Uterus (tissue), 4 donors: ENCODE results near the gene PDE8A. TPM values are rescaled to one million over a fixed set of nuclear protein-coding genes. Genes with fewer than 3 reads are reported as not detected.

Experiments used
- DNase-seq, 2 donors: peaks; one replicate each; pipeline ENCODE4 v3.0.0-alpha.2; 2019 to 2020
- H3K27ac ChIP-seq, 2 donors: fragments of 200-600 bp; sonication (generic); 1 replicate in 1 of 2; 2 replicates in 1 of 2; pipeline ENCODE4 v1.5.1; 2016 to 2018
- H3K27me3 ChIP-seq, 2 donors: fragments of 200-600 bp; sonication (generic); one replicate each; pipeline ENCODE4 v1.5.1; 2018 to 2019; ENCODE audit warnings: control low read depth in 1 of 2
- H3K36me3 ChIP-seq, 2 donors: fragments of 200-600 bp; sonication (generic); one replicate each; pipeline ENCODE4 v1.5.1; 2019; ENCODE audit warnings: control low read depth in 1 of 2
- H3K4me1 ChIP-seq, 2 donors: fragments of 200-600 bp; sonication (generic); one replicate each; pipeline ENCODE4 v1.5.1; 2018 to 2019; ENCODE audit warnings: control low read depth in 1 of 2
- H3K4me3 ChIP-seq, 2 donors: fragments of 200-600 bp; sonication (generic); 1 replicate in 1 of 2; 2 replicates in 1 of 2; pipeline ENCODE4 v1.5.1; 2018 to 2019; ENCODE audit warnings: mild to moderate bottlenecking in 1 of 2
- H3K9me3 ChIP-seq, 2 donors: fragments of 200-600 bp; sonication (generic); one replicate each; pipeline ENCODE4 v1.5.1; 2019; ENCODE audit warnings: control low read depth in 1 of 2
- CTCF ChIP-seq, 4 experiments: fragments of 200-600 bp in 2 of 4; fragments of 450-650 bp in 2 of 4; sonication (generic) in 2 of 4; IDR thresholded peaks; one replicate each; pipeline ENCODE4 v1.5.1; 2016 to 2019; ENCODE audit warnings: antibody characterized with exemption in 4 of 4, mild to moderate bottlenecking in 2 of 4, moderate library complexity in 1 of 4
- POLR2A ChIP-seq, 2 donors: fragments of 450-650 bp; IDR thresholded peaks; one replicate each; pipeline ENCODE4 v1.6.1; 2016; ENCODE audit warnings: antibody characterized with exemption in 2 of 2, mild to moderate bottlenecking in 1 of 2, moderate library complexity in 1 of 2
- intact Hi-C: fragments of 100-400 bp; cut with DNase I; formaldehyde crosslinking; loops from one replicate; pipeline ENCODE4 v1.15.1; 2023; ENCODE audit warnings: low total_unique reads
- total RNA-seq, 4 donors: library from RNA; depleted of rRNA in 3 of 4; stranded (reverse); fragments of >200 nt in 3 of 4; gene quantifications; one replicate each; pipeline versions ENCODE4 v1.1.0 to v1.2.4, GENCODE V29; 2014 to 2023
- donor health status: DM: yes; HTN: yes; CAD: no.

The PDE8A gene
- total RNA-seq, 4 donors from 2014 or later: 25.1 to 67.0 (median 34.0) TPM

- intact Hi-C loops: no loop called here
- H3K36me3 ChIP-seq: no peaks in the 10 kb centered on the region
- no peak for TF ChIP-seq POLR2A (IDR thresholded peaks at IDR 0.05)
- TF ChIP-seq CTCF (IDR thresholded peaks at IDR 0.05): no peak
- no peaks in the 10 kb centered on the region for H3K9me3 ChIP-seq
- DNase-seq: no peak
- H3K4me1 ChIP-seq: no peaks in the 10 kb centered on the region
- H3K4me3 ChIP-seq: no peak overlapping the region
- H3K27ac ChIP-seq: no peak overlapping the region
- H3K27me3 ChIP-seq: no peaks in the 10 kb centered on the region
Measured at GRCh38 chr15:85086855-85087254, 105.2 kb downstream of the PDE8A start.

GRCh38 chr15:85088300-85088699 is 106.6 kb downstream of the PDE8A start:
- intact Hi-C loops: no loop called here
- Histone ChIP-seq H3K27me3 (no peaks in the 10 kb centered on the region), H3K9me3 (no peaks in the 10 kb centered on the region), H3K4me1 (no peaks in the 10 kb centered on the region), H3K27ac (no peak overlapping the region), H3K36me3 (no peaks in the 10 kb centered on the region), H3K4me3 (no peak overlapping the region)
- no peak for DNase-seq
- no peak for TF ChIP-seq POLR2A (IDR thresholded peaks at IDR 0.05)

DNA sequence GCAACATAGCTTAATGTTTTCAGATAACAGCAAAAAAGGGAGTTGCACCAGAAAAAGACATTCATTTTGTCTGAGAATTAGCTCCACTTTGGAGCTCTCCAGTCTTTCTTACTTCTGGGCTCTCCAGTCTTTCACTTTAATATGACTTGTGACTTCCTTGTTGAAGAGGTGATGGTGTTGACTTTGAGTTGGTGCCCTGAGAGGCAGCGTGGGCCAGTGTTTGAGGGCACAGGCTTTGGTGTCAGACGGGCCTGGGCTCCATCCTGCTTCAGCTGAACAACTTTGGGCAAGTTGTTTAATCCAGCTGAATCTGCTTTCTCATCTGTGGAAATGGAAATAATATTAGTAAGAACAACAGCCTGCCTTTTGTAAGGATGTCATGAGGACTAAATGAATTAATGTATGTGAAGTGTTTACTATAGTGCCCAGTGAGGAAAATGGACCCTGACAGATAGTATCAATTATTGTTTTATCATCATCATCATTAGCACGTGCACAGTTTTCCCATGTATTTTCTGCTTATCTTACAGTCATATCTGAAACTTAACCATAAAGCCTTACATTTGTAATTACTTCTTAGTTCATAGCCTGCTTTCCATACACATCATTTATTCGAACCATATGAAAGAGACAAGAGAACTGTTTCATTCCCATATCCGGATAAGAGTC is 108.4 kb downstream of the PDE8A start:
- no peak for TF ChIP-seq CTCF (IDR thresholded peaks at IDR 0.05)
- TF ChIP-seq POLR2A (IDR thresholded peaks at IDR 0.05): no peak
- H3K36me3 ChIP-seq: no peaks in the 10 kb centered on the region
- H3K9me3 ChIP-seq: no peaks in the 10 kb centered on the region
- intact Hi-C loops: no loop called here
- no peaks in the 10 kb centered on the region for H3K4me1 ChIP-seq
- no peak for DNase-seq
- no peak overlapping the region for H3K4me3 ChIP-seq
- no peak overlapping the region for H3K27ac ChIP-seq
- H3K27me3 ChIP-seq: no peaks in the 10 kb centered on the region

- DNase-seq: no peak
- H3K27me3 ChIP-seq: no peaks in the 10 kb centered on the region
- H3K4me3 ChIP-seq: no peak overlapping the region
- H3K27ac ChIP-seq: no peak overlapping the region
- intact Hi-C loops: no loop called here
- H3K4me1 ChIP-seq: no peaks in the 10 kb centered on the region
- TF ChIP-seq POLR2A (IDR thresholded peaks at IDR 0.05) (no peak), CTCF (IDR thresholded peaks at IDR 0.05) (no peak)
- H3K9me3 ChIP-seq: no peaks in the 10 kb centered on the region
- H3K36me3 ChIP-seq: no peaks in the 10 kb centered on the region
Measured at GRCh38 chr15:85091990-85092389, 110.3 kb downstream of the PDE8A start.

GRCh38 chr15:85094685-85095084 is 113.0 kb downstream of the PDE8A start:
- H3K27me3 ChIP-seq: no peaks in the 10 kb centered on the region
- no peak for TF ChIP-seq CTCF (IDR thresholded peaks at IDR 0.05)
- no peak for TF ChIP-seq POLR2A (IDR thresholded peaks at IDR 0.05)
- H3K4me3 ChIP-seq: no peak overlapping the region
- H3K4me1 ChIP-seq: no peaks in the 10 kb centered on the region
- no peak for DNase-seq
- no peaks in the 10 kb centered on the region for H3K9me3 ChIP-seq
- H3K36me3 ChIP-seq: no peaks in the 10 kb centered on the region
- H3K27ac ChIP-seq: no peak overlapping the region
- intact Hi-C loops: no loop called here

DNA sequence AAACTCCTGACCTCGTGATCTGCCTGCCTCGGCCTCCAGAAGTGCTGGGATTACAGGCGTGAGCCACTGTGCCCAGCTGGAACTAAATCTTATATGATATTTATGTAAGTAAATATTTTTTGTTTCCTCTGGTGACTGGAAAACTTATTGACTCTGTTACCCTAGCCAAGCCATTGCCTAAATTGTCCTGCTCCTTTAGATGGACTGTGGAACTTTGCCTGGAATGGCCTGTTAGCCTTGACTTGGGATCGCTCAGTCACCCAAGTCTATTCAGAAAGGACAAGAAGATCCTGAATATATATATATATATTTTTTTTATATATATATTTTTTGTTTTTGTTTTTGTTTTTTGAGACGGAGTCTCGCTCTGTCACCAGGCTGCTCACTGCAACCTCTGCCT is 113.9 kb downstream of the PDE8A start:
- Histone ChIP-seq H3K27me3 (no peaks in the 10 kb centered on the region), H3K4me1 (no peaks in the 10 kb centered on the region), H3K4me3 (no peak overlapping the region), H3K9me3 (no peaks in the 10 kb centered on the region), H3K36me3 (no peaks in the 10 kb centered on the region), H3K27ac (no peak overlapping the region)
- intact Hi-C loops: no loop called here
- DNase-seq: no peak
- TF ChIP-seq CTCF (IDR thresholded peaks at IDR 0.05) (no peak), POLR2A (IDR thresholded peaks at IDR 0.05) (no peak)
